GM18868 (cell line): ENCODE data around the gene ZNF507.
A peak's percentile ranks its signal among the peaks of the same experiment; 100 is the strongest.

Experiments used
- ATAC-seq: cut with Tn5 transposase; IDR thresholded peaks from one replicate; pipeline ENCODE4 v1.9.1; 2021; ENCODE audit warnings: mild to moderate bottlenecking, moderate library complexity; ENCODE audit not compliant: unreplicated experiment

ZNF507 gene

GRCh38 chr19:32339423-32339822 is 6.0 kb upstream of the ZNF507 start:
- no peak for ATAC-seq

- peak; percentile 91 for ATAC-seq
Measured at GRCh38 chr19:32339988-32340874, 5.2 kb upstream of the ZNF507 start.

GRCh38 chr19:32342695-32343094 is 2.7 kb upstream of the ZNF507 start:
- ATAC-seq: no peak

GRCh38 chr19:32343550-32344262 is 1.7 kb upstream of the ZNF507 start:
- no peak for ATAC-seq

GRCh38 chr19:32346901-32347300 is 1.5 kb downstream of the ZNF507 start:
- ATAC-seq: no peak

GRCh38 chr19:32347573-32347972 is 2.2 kb downstream of the ZNF507 start:
- ATAC-seq: no peak

- ATAC-seq: no peak
Measured at GRCh38 chr19:32349051-32349450, 3.6 kb downstream of the ZNF507 start.

- no peak for ATAC-seq
Measured at GRCh38 chr19:32349724-32350470, 4.5 kb downstream of the ZNF507 start.

GRCh38 chr19:32350471-32350865 is 5.1 kb downstream of the ZNF507 start:
- no peak for ATAC-seq

- ATAC-seq: no peak
Measured at GRCh38 chr19:32350987-32351348, 5.6 kb downstream of the ZNF507 start.

- ATAC-seq: no peak
Measured at GRCh38 chr19:32352241-32352630, 6.8 kb downstream of the ZNF507 start.

- no peak for ATAC-seq
Measured at GRCh38 chr19:32354345-32354744, 8.9 kb downstream of the ZNF507 start.

- no peak for ATAC-seq
Measured at GRCh38 chr19:32355309-32355708, 9.9 kb downstream of the ZNF507 start.

- ATAC-seq: no peak
Measured at GRCh38 chr19:32357720-32358119, 12.3 kb downstream of the ZNF507 start.

GRCh38 chr19:32358321-32358720 is 12.9 kb downstream of the ZNF507 start:
- no peak for ATAC-seq

- no peak for ATAC-seq
Measured at GRCh38 chr19:32359581-32359980, 14.2 kb downstream of the ZNF507 start.

GRCh38 chr19:32361574-32362317 is 16.3 kb downstream of the ZNF507 start:
- no peak for ATAC-seq

GRCh38 chr19:32362318-32362691 is 16.9 kb downstream of the ZNF507 start:
- ATAC-seq: no peak

GRCh38 chr19:32363175-32363574 is 17.8 kb downstream of the ZNF507 start:
- no peak for ATAC-seq

- no peak for ATAC-seq
Measured at GRCh38 chr19:32363632-32364031, 18.2 kb downstream of the ZNF507 start.

- no peak for ATAC-seq
Measured at GRCh38 chr19:32364040-32364439, 18.6 kb downstream of the ZNF507 start.
